ENCODE measurements around the gene VPS8.

- TF ChIP-seq, protein P1, sequence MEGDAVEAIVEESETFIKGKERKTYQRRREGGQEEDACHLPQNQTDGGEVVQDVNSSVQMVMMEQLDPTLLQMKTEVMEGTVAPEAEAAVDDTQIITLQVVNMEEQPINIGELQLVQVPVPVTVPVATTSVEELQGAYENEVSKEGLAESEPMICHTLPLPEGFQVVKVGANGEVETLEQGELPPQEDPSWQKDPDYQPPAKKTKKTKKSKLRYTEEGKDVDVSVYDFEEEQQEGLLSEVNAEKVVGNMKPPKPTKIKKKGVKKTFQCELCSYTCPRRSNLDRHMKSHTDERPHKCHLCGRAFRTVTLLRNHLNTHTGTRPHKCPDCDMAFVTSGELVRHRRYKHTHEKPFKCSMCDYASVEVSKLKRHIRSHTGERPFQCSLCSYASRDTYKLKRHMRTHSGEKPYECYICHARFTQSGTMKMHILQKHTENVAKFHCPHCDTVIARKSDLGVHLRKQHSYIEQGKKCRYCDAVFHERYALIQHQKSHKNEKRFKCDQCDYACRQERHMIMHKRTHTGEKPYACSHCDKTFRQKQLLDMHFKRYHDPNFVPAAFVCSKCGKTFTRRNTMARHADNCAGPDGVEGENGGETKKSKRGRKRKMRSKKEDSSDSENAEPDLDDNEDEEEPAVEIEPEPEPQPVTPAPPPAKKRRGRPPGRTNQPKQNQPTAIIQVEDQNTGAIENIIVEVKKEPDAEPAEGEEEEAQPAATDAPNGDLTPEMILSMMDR (IDR thresholded peaks at IDR 0.05) = no peak
- no peak for TF ChIP-seq POLR2A (IDR thresholded peaks at IDR 0.05)
Observed at GRCh38 chr3:184911570-184911969, 99.6 kb downstream of the VPS8 start.

Data from breast epithelium (tissue), 3 donors.